ENCODE measurements around the gene TXLNB. TPM values are rescaled to one million over a fixed set of nuclear protein-coding genes. Genes with fewer than 3 reads are reported as not detected.

TXLNB gene
- total and polyA plus RNA-seq, 2 of the 13 experiments (the other 11 are each of a cell fraction or from before 2014, with no cell fraction given): not detected

DNA sequence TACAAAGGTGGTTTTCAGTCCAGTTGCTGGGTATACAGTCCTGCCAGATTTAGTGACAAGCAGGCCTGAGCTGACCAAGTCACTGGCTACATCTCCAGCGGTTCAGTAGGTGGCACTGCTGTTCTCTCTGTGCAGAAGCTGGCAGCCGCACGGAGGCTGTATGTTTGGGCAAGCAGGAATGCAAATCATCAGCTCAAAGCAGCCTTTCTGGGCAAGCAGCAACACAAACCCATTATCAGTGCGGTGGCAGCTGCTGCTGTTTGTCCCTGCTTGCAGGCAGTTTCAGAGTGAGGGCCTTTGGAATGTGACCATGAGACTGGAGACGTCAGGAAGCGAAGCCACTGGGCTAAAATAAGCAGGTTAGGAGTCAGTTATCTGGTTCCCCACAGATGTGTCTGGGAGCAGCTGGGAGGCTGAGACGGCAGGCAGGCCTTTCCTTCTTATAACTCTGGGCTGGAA lies 72.5 kb downstream of the TXLNB start (continued):
- TF ChIP-seq, protein P1, sequence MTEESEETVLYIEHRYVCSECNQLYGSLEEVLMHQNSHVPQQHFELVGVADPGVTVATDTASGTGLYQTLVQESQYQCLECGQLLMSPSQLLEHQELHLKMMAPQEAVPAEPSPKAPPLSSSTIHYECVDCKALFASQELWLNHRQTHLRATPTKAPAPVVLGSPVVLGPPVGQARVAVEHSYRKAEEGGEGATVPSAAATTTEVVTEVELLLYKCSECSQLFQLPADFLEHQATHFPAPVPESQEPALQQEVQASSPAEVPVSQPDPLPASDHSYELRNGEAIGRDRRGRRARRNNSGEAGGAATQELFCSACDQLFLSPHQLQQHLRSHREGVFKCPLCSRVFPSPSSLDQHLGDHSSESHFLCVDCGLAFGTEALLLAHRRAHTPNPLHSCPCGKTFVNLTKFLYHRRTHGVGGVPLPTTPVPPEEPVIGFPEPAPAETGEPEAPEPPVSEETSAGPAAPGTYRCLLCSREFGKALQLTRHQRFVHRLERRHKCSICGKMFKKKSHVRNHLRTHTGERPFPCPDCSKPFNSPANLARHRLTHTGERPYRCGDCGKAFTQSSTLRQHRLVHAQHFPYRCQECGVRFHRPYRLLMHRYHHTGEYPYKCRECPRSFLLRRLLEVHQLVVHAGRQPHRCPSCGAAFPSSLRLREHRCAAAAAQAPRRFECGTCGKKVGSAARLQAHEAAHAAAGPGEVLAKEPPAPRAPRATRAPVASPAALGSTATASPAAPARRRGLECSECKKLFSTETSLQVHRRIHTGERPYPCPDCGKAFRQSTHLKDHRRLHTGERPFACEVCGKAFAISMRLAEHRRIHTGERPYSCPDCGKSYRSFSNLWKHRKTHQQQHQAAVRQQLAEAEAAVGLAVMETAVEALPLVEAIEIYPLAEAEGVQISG (CRISPR knock-in tag; IDR thresholded peaks at IDR 0.05): peak; percentile 51; the same call in 1 of the 2 replicates
- peak; percentile 70; the same call in 1 of the 2 replicates for TF ChIP-seq REPIN1 (CRISPR knock-in tag; IDR thresholded peaks at IDR 0.05; ENCODE audit: borderline replicate concordance, low read depth)
- TF ChIP-seq FOXA3 (CRISPR knock-in tag; IDR thresholded peaks at IDR 0.05): peak; percentile 46
- peak; percentile 39; the same call in 1 of the 2 replicates for TF ChIP-seq ZNF614 (CRISPR knock-in tag; IDR thresholded peaks at IDR 0.05; ENCODE audit: borderline replicate concordance)
- TF ChIP-seq ZNF598 (CRISPR knock-in tag; IDR thresholded peaks at IDR 0.05; ENCODE audit: borderline replicate concordance): peak; percentile 61; the same call in 1 of the 2 replicates
- TF ChIP-seq MIER3 (CRISPR knock-in tag; IDR thresholded peaks at IDR 0.05; ENCODE audit: borderline replicate concordance): peak; percentile 57; the same call in 1 of the 2 replicates
- peak; percentile 36; the same call in 1 of the 2 replicates for TF ChIP-seq POGZ (CRISPR knock-in tag; IDR thresholded peaks at IDR 0.05)
- TF ChIP-seq MIXL1 (CRISPR knock-in tag; IDR thresholded peaks at IDR 0.05): peak; percentile 78
- peak; percentile 91; the same call in 1 of the 2 replicates for TF ChIP-seq ZNF292 (CRISPR knock-in tag; IDR thresholded peaks at IDR 0.05; ENCODE audit: borderline replicate concordance, low read depth)
- TF ChIP-seq KDM2A (CRISPR knock-in tag; IDR thresholded peaks at IDR 0.05; ENCODE audit: borderline replicate concordance, low read depth): peak; percentile 82; the same call in 1 of the 2 replicates
- 0 out of 2 replicates have a peak, but pooled peaks have one; percentile 37 for TF ChIP-seq ZNF605 (CRISPR knock-in tag; IDR thresholded peaks at IDR 0.05)
- no peak for TF ChIP-seq ZNF773 (CRISPR knock-in tag; IDR thresholded peaks at IDR 0.05; ENCODE audit: borderline replicate concordance)
- TF ChIP-seq, protein P2, sequence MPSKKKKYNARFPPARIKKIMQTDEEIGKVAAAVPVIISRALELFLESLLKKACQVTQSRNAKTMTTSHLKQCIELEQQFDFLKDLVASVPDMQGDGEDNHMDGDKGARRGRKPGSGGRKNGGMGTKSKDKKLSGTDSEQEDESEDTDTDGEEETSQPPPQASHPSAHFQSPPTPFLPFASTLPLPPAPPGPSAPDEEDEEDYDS (CRISPR knock-in tag; IDR thresholded peaks at IDR 0.05): peak; percentile 38; the same call in 1 of the 2 replicates
- TF ChIP-seq, protein P3, sequence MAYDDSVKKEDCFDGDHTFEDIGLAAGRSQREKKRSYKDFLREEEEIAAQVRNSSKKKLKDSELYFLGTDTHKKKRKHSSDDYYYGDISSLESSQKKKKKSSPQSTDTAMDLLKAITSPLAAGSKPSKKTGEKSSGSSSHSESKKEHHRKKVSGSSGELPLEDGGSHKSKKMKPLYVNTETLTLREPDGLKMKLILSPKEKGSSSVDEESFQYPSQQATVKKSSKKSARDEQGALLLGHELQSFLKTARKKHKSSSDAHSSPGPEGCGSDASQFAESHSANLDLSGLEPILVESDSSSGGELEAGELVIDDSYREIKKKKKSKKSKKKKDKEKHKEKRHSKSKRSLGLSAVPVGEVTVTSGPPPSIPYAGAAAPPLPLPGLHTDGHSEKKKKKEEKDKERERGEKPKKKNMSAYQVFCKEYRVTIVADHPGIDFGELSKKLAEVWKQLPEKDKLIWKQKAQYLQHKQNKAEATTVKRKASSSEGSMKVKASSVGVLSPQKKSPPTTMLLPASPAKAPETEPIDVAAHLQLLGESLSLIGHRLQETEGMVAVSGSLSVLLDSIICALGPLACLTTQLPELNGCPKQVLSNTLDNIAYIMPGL (CRISPR knock-in tag; IDR thresholded peaks at IDR 0.05; ENCODE audit: borderline replicate concordance in 1 of 2, low read depth in 1 of 2): peak; percentile 55 to 61; a peak in 2 of 4 replicates
- TF ChIP-seq, protein P4, sequence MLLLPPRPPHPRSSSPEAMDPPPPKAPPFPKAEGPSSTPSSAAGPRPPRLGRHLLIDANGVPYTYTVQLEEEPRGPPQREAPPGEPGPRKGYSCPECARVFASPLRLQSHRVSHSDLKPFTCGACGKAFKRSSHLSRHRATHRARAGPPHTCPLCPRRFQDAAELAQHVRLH (CRISPR knock-in tag; IDR thresholded peaks at IDR 0.05; ENCODE audit: borderline replicate concordance, low read depth): 0 out of 2 replicates have a peak, but pooled peaks have one; percentile 24
- TF ChIP-seq ZNF619 (CRISPR knock-in tag; IDR thresholded peaks at IDR 0.05): peak; percentile 58; the same call in 1 of the 2 replicates
- peak; percentile 68; the same call in 1 of the 2 replicates for TF ChIP-seq ZNF607 (CRISPR knock-in tag; IDR thresholded peaks at IDR 0.05; ENCODE audit: borderline replicate concordance)
- TF ChIP-seq ISL2 (CRISPR knock-in tag; IDR thresholded peaks at IDR 0.05): 0 out of 2 replicates have a peak, but pooled peaks have one; percentile 31
- TF ChIP-seq ERF (CRISPR knock-in tag; IDR thresholded peaks at IDR 0.05): peak; percentile 58; the same call in 1 of the 2 replicates
- TF ChIP-seq, protein P5, sequence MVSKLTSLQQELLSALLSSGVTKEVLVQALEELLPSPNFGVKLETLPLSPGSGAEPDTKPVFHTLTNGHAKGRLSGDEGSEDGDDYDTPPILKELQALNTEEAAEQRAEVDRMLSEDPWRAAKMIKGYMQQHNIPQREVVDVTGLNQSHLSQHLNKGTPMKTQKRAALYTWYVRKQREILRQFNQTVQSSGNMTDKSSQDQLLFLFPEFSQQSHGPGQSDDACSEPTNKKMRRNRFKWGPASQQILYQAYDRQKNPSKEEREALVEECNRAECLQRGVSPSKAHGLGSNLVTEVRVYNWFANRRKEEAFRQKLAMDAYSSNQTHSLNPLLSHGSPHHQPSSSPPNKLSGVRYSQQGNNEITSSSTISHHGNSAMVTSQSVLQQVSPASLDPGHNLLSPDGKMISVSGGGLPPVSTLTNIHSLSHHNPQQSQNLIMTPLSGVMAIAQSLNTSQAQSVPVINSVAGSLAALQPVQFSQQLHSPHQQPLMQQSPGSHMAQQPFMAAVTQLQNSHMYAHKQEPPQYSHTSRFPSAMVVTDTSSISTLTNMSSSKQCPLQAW (CRISPR knock-in tag; IDR thresholded peaks at IDR 0.05): peak; percentile 88
- TF ChIP-seq RBAK (CRISPR knock-in tag; IDR thresholded peaks at IDR 0.05): peak; percentile 66
- TF ChIP-seq MAZ (IDR thresholded peaks at IDR 0.05; ENCODE audit: borderline replicate concordance, low read depth, low read length): no peak
- TF ChIP-seq MAZ (CRISPR knock-in tag; IDR thresholded peaks at IDR 0.05; ENCODE audit: low read depth): peak; percentile 38; the same call in 1 of the 2 replicates

Measured in HepG2 (cell line).